Vagina (tissue), 2 donors: ENCODE results near the gene MT1A.

Source experiments
- POLR2A ChIP-seq, 2 donors: fragments of 450-650 bp; IDR thresholded peaks; one replicate each; pipeline ENCODE4 v1.6.1; 2017; ENCODE audit warnings: antibody characterized with exemption in 2 of 2, mild to moderate bottlenecking in 2 of 2, moderate library complexity in 2 of 2
- TF ChIP-seq, protein P1 (sequence below), 3 experiments: fragments of 450-650 bp in 2 of 3; fragments of 200-600 bp in 1 of 3; sonication (generic) in 1 of 3; IDR thresholded peaks; one replicate each; pipeline ENCODE4 v1.5.1; 2017 to 2019; ENCODE audit warnings: antibody characterized with exemption in 3 of 3, mild to moderate bottlenecking in 2 of 3, moderate library complexity in 2 of 3

DNA sequence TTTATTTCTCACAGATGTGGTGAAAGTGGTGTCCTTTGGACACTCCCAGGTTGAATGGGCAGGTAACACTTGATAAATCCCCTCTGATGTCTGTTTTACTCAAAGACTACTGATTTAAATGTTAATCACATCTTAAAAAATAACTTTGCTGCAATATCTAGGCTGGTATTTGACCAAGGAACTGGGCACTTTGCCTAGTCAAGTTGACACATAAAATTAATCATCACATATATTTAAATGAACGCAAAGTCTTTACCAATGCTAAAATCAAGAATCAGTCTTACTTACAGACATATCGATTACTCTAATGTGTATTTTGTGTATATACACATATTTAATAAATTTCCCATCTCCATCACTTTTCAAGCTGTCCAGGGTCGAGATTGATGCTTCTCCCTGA lies 23.1 kb upstream of the MT1A start:
- TF ChIP-seq, protein P1, sequence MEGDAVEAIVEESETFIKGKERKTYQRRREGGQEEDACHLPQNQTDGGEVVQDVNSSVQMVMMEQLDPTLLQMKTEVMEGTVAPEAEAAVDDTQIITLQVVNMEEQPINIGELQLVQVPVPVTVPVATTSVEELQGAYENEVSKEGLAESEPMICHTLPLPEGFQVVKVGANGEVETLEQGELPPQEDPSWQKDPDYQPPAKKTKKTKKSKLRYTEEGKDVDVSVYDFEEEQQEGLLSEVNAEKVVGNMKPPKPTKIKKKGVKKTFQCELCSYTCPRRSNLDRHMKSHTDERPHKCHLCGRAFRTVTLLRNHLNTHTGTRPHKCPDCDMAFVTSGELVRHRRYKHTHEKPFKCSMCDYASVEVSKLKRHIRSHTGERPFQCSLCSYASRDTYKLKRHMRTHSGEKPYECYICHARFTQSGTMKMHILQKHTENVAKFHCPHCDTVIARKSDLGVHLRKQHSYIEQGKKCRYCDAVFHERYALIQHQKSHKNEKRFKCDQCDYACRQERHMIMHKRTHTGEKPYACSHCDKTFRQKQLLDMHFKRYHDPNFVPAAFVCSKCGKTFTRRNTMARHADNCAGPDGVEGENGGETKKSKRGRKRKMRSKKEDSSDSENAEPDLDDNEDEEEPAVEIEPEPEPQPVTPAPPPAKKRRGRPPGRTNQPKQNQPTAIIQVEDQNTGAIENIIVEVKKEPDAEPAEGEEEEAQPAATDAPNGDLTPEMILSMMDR (IDR thresholded peaks at IDR 0.05): no peak
- no peak for TF ChIP-seq POLR2A (IDR thresholded peaks at IDR 0.05)
